GM19023 (cell line): ENCODE results near the gene PARD6A.
"Not testable (repeated sequence)": the region's sequence is repeated elsewhere in the genome, so short reads cannot be mapped to it uniquely, and the experiment has no call there.

ENCODE experiments used
- ATAC-seq: cut with Tn5 transposase; IDR thresholded peaks from one replicate; pipeline ENCODE4 v1.9.1; 2021; ENCODE audit warnings: mild to moderate bottlenecking, moderate library complexity; ENCODE audit not compliant: unreplicated experiment

The PARD6A gene

DNA sequence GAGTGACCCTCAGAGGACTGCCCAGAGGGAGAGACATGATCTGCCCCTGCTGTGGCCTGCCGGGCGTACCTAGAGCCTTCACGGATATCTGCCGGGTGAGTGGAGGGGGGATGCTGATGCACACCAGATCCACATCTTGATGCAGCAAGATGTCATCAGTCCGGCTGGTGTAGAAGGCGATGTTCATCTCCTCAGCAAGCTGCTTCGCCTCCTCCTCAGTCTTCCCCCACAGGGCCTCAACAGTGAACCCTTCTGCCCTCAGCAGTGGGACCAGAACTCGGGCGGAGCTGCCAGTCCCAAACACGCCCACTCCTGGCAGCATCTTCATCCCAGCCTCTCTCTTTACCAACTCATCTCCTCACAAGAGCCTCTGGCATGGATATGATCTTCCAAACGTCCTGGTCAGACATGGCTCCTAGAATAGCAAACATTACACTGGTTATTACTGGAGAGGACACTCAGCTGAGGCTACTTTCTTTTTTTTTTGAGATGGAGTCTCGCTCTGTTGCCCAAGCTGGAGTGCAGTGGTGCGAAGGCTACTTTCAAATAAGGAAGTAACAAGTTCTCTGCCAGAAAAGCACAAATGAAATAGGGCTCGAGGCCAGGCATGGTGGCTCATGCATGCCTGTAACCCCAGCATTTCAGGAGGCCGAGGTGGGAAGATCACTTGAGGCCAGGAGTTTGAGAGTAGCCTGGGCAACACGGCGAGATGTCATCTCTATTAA, 24.8 kb downstream of the PARD6A start:
- no peak for ATAC-seq

DNA sequence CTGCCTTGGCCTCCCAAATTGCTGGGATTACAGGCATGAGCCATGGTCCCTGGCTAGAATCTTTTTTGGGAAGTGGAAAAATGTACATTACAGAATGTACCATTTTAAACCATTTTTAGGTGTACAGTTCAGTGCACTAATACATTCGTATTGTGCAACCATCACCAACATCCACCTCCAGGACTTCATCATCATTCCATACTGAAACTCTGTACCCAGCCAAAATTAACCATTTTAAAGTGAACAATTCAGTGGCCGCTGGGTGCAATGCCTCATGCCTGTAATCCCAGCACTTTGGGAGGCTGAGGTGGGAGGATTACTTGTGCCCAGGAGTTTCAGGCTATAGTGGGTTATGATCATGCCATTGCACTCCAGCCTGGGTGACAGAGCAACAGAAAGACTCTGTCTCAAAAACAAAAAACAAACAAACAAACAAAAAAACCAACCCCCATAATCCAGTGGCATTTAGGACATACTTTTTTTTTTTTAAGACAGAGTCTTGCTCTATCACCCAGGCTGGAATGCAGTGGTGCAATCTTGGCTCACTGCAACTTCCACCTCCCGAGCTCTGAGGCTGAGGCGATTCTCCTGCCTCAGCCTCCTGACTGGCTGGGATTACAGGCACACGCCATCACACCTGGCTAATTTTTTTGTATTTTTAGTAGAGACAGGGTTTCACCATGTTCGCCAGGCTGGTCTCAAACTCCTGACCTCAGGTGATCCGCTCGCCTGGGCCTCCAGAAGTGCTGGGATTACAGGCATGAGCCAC, 32.9 kb downstream of the PARD6A start:
- ATAC-seq, result not testable (repeated sequence)

DNA sequence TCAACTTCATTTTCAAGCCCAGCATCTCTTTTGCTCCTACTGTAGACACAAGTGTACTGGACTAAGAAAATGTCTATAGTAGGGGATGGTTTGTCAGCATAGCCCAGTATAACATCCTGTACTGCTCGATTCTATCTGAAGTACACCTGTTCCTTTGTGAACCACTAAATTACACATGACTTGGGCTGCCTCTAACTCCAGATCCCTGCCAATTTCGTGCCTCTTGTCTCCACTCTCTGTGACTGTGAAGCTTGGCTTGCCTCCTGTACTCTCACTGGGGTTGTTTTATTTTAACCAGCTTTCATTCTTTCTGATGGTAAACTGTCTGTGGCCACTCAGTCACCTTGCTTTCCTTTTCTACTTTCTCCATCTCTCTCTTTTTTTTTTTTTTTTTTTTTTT, 33.9 kb downstream of the PARD6A start:
- ATAC-seq, result no peak

DNA sequence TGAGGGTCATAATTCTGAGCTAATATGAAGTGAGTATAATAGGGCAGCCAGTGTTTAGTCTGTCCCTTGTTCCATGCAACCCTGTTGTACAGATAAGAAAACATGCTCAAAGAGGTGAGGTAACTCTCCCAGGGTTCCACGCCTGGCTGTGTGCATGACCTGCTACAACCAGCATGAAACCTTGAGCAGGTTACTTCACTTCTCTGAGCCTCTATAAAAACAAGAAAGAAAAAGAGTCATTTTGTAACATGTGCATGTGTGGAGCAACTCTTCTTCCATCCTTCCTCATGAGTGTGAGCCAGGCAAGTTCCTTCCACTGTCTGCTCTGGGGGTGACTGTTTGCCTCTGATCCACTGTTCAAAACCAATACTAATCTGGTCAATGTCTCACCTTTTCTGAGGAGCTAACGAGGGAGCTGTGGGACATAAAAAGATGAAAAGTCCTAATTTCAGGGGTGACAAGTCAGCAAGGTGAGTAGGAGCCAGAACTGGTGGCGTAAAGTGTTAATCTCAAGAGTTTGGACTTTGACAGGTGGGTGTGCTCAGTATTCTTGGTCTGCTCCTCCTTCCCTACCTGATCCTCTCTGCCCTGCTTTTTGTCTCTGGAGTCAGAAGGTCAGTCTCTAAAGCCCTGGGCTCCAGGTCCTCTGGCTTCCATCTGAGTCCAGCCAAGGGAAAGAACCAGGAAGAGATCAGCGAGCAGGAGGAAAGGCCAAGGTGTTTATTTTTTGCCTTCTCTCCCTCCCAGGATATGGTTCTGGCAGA, 36.8 kb downstream of the PARD6A start:
- ATAC-seq, result no peak

DNA sequence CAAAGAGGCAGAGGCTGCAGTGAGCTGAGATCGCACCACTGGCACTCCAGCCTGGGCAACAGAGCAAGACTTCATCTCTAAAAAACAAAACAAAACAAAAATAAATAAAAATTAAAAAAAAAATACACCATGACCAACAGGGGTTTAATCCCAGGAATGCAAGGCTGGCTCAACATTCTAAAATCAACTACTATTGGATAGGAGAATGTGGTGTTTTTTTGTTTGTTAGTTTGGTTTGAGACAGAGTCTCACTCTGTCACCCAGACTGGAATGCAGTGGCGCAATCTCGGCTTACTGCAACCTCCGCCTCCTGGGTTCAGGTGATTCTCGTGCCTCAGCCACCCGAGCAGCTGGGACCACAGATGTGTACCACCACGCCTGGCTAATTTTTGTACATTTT, 38.5 kb downstream of the PARD6A start:
- ATAC-seq, result no peak

DNA sequence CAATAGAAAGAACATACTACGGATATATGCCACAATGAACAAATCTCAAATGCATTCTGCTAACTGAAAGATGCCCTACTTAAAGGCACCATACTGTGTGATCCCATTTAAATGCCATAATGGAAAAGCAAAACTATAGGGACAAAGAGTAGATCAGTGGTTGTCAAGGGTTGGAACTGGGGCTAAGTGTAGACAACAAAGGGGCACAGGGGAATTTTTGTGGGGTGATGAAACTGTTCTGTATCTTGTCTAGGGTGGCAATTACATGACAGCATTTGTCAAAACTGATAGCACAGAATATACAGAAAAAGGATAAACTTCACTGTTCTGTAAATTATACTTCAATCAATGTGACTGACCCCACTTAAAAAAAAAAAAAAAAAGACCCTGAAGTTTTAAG, 40.7 kb downstream of the PARD6A start:
- ATAC-seq, result no peak

DNA sequence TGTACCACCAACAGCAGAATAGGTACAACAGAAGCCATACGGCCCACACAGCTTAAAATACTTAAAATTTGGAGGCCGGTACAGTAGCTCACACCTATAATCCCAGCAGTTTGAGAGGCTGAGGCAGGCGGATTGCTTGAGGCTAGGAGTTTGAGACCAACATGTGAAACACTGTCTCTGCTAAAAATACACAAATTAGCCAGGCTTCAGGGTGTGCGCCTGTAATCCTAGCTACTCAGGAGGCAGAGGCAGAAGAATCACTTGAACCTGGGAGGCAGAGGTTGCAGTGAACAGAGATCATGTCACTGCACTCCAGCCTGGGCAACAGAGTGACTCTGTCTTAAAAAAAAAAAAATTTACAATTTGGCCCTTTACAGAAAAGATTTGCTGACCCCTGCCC, 41.4 kb downstream of the PARD6A start:
- ATAC-seq, result no peak

DNA sequence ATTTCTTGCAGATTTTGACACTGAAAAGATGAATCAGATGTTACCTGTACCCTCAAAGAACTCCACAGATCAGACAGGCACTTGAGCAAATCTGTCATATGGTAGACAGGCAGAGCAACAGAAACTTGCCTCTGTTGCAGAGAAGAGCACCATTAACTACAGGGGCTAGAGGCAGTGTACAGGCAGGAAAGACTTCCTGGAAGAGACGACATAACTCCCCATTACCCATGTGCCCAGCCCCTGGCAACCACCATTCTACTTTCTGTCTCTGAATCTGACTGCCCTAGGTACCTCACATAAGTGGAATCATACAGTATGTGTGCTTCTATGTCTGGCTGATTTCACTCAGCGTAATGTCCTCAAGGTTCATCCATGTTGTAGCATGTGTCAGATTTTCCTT, 42.9 kb downstream of the PARD6A start:
- no peak for ATAC-seq

DNA sequence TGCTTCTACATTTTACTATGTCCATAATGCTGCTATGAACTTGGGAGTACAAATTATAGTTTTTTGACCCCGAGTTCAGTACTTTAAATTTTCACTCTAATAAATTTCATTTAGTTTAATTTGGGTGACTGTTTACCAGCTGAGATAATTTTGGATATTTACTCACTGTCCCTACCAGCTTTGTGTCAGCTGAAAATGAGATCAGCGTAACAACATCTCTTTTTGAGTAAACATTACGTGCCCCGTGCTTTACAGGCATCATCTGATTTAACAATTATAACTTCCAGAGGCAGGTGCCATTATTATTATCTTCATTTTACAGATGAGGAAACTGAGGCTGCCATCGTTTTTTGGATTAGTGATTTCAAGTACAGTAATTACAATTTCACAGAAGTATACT, 43.4 kb downstream of the PARD6A start:
- ATAC-seq, result no peak

DNA sequence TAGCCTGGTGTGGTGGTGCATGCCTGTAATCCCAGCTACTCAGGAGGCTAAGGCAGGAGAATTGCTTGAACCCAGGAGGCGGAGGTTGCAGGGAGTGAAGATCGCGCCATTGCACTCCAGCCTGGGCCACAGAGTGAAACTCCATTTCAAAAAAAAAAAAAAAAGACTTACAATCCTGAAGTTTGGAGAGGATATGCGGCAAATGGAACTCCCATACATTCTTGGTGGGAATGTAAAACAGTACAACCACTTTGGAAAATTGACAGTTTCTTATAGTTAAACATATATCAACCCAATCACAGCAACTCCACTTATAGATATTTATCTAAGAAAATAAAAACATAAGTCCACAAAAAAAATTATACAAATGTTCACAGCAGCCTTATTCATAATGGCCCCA, 46.5 kb downstream of the PARD6A start:
- no peak for ATAC-seq

DNA sequence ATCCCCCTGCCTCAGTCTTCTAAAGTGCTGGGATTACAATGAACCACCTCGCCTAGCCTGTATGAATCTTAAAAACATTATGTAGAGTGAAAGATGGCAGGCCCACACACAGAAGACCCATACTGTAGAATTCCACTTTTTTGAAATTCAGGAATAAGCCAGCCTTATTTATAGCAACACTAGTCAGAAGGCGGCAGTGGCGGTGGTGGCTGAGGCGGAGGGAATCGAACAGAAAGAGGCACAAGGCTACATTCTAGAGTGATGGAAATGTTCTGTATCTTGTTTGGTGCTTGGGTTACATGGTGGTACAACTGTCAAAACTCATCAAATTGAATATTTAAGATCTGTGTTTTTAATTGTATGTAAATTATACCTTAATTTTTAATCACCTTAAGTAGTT, 47.0 kb downstream of the PARD6A start:
- no peak for ATAC-seq

DNA sequence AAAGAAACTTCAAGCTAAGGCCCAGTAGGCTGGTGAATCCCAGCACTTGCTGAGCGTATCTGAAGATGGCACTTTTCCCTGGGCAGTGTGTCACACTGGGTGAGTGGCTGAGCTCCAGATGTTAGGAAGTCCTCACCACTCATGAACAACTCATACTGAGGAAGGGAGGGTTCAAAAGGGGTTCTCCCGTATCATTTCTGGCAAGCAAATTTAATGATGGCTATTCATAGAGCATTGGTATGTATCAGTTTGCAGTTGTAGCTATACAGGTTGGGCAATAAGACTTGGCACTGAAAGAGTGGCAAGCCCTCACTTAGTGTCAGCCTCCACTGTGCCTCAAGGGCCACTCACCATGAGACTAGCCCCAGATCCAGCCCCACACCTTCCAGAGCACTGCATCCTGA, 47.6 kb downstream of the PARD6A start:
- no peak for ATAC-seq

DNA sequence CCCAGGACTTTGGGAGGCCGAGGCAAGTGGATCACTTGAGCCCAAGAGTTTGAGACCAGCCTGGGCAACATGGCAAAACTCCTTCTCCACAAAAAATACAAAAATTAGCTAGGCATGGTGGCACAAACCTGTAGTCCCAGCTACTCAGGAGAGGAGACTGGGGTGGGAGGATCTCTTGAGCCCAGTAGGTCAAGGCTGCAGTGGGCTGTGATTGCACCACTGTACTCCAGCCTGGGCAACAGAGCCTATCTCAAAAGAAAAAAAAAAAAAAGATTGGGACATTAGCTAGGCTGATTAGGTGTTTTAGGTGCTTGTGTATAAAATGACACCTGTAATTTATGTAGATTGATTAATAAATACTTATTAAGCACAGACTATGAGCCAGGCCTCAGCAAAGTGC, 48.3 kb downstream of the PARD6A start:
- ATAC-seq, result no peak

DNA sequence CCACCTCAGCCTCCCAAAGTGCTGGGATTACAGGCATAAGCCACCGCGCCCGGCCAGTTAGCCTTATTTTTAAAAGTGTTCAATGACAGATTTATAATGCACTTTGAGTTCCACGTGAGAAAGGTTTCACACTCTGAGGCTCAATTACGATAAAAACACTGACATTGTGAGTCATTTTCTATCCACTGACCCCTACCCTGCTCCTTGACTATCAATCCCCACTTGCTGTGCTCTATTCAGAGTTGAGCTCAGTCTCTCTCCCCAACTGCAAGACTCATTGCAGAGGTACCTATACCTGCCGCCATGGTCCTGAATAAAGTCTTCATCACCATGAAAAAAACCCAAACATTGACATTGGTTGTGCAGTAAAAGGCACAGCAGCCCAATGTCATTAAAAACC, 49.8 kb downstream of the PARD6A start:
- ATAC-seq, result no peak
